Activated CD8-positive, alpha-beta memory T cell treated with anti-CD3 and anti-CD28 coated beads, Interleukin-2, amount 50 U/mL, for 48 hours (primary cell): ENCODE data around the gene KCNQ1OT1.

Experiments
- DNase-seq: peaks from one replicate; pipeline ENCODE4 v3.0.0-alpha.2; 2020

KCNQ1OT1 gene

DNA sequence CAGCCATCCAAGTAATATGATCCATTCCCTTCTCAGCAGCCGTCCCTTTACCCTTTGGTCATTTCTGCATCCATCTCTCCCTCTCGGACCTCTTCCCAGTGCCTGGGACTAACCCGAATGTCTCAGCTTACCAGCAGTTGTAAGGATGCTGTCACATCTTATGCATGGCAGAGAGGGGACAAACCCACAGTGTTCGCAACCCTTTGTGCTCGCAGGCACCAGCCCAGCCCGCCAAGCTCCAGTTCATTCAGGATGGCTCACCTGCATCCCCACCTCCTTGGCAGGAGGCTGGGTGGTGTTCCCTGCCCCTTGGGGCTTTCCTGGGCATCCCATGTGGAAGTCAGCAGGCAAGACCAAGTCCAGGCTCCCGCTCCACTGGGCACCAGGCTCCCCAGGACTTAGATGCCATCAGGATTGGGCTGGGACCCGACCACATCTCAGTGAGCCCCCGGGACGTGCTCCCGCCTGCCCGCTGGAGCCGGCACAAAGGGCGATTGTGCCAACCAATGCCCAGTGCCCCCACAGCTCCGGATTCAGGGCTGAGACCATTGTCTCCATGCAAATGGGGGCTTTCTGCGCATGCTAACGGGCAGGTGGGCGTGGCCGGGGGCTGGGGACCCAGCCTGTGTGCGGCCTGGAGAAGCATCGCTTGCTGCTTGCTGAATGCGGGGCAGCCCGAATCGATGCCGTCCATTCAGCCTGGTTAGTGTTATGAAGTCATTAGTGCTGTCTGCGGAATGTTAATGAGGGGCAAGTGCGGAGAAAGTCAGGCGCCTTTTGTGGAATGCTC lies 108.6 kb downstream of the KCNQ1OT1 start:
- DNase-seq = no peak

GRCh38 chr11:2590131-2590964 lies 109.4 kb downstream of the KCNQ1OT1 start:
- no peak for DNase-seq

DNA sequence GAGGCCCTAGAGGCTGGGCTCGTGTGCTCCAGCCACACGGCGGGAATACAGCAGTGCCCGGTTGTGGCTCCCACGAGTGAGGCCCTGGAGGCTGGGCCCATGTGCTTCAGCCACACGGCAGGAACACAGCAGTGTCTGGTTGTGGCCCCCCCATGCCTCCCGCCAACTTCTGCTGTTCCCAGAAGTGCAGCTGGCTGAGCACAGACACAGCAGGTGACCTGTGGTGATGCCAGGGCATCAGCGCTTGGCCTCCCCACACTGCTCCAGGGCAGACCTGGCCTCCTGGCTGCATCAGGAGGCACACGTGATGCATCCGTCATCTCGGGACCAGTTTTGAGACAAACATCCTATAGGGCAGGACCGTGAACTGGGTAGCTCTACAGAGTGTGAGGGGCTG lies 110.3 kb downstream of the KCNQ1OT1 start:
- no peak for DNase-seq

DNA sequence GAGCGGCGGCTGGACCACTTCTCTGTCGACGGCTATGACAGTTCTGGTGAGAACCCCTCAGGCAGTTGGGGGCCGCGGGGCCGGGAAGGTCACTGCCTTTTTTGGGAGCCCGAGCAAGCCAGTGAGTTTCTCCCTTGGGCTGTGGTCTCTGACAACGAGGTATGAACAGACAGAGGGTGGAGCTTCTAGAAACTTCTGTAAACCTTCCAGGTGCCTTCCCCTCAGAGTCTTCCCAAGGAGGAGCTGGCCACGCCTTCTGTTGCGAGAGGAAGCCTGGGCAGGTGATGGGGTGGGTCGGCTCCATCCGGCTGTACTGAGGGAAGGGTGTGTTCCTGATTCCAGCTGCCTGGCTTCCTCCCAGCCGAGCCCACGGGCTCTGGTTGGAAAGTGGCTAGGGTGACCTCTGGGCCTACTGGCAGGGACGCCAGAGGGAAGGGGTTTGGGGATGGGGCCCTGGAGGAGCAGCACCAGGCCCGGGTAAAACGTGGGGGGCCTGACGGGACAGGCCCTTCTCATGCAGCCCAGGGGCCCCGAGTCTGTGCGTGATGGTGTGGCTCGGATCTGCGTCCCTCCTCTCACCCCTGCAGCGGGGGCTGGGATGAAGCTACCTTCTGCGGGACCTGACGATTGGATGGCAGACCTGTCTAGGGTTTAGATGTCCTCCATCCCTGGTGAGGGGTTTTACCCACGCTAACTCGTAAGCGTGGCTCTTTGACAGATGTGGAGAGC lies 110.8 kb downstream of the KCNQ1OT1 start:
- DNase-seq = no peak

GRCh38 chr11:2587976-2588748 lies 111.6 kb downstream of the KCNQ1OT1 start:
- no peak for DNase-seq

GRCh38 chr11:2587132-2587930 lies 112.5 kb downstream of the KCNQ1OT1 start:
- DNase-seq = no peak

- DNase-seq = peak; percentile 46
Measured at GRCh38 chr11:2586793-2587131, 113.0 kb downstream of the KCNQ1OT1 start.

DNA sequence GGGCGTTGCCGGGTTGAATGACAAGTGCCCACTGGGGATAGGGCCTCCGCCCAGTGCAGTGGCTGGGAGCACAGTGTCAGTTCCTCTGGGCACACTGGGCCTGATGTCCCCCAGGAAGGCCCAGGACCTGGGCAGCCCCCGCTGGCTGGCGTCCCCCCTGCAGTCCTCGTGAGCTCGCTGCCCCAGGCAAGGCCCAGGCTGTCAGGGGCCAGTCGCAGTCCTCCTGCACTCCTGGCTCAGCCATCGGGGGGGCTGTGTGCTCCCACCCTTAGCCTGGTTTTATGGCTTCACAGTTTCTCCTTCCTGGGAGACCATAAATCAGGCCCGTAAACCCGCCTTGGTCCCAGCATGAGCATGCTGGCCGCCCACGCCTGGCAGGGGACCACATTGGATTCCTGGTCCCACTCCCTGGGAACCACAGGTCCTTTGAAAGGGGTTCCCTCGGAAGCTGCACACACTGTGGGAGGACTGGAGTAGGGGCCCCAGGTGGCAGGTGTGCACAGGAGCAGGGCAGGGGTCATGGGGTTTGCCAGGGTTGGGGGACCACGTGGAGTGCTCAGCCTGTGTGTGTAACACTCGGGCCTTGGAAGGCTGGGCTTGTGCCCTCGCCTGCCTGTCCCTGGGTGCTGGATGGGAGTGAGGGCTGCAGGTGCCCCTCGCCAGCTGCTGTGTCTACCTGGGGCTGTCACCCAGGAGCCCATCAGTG lies 113.6 kb downstream of the KCNQ1OT1 start:
- no peak for DNase-seq

GRCh38 chr11:2585566-2586086 lies 114.2 kb downstream of the KCNQ1OT1 start:
- no peak for DNase-seq

DNA sequence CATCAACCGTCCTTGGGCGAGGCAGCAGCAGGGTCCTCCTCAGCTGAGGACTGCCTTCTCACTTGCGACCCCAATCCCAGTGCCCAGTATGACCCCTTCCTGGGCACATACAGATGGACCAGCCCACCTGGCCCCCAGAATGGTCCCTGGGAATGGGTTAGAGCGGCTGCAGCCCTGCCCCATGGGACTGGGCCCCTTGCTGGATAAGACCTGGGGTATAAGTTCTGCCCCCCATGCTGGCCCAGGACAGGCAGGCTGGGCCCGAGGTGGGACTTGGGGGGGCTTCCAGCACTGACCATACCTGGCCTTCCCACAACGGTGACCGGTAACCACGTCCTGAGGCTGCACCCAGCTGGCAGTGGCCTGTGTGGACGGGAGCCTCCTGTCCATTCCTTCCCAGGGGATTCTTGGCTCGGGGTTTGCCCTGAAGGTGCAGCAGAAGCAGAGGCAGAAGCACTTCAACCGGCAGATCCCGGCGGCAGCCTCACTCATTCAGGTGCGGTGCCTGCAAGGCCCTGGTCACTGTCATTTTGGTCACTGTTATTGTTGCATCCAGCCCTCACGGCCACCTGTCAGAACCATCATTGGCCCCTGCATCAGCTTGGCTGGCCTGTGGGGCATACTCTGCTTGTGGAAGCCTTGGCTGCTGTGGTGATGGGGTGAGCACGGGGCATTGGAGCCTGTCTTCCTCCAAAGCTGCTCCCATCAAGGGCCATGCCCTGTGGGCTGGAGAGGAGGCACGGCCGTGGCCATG lies 114.8 kb downstream of the KCNQ1OT1 start:
- DNase-seq = peak; percentile 34

GRCh38 chr11:2584434-2584811 lies 115.4 kb downstream of the KCNQ1OT1 start:
- no peak for DNase-seq

DNA sequence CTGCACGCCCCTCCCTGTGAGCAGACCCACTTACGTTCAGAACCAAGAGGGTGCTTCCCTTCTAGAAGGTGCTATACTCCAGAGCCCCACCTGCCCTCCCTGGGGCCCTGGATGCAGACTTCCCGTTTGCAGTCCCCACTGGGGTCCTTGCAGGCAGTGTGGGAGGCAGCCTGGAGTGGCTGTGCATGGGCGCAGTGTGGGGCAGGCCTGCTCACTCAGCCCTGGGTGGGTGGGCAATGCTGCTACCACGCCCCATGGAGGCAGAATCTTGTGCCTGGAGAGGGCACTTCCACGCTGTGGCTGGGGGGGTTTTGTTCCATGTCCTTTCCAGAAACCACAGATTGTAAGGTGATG lies 116.2 kb downstream of the KCNQ1OT1 start:
- peak; percentile 36 for DNase-seq

DNA sequence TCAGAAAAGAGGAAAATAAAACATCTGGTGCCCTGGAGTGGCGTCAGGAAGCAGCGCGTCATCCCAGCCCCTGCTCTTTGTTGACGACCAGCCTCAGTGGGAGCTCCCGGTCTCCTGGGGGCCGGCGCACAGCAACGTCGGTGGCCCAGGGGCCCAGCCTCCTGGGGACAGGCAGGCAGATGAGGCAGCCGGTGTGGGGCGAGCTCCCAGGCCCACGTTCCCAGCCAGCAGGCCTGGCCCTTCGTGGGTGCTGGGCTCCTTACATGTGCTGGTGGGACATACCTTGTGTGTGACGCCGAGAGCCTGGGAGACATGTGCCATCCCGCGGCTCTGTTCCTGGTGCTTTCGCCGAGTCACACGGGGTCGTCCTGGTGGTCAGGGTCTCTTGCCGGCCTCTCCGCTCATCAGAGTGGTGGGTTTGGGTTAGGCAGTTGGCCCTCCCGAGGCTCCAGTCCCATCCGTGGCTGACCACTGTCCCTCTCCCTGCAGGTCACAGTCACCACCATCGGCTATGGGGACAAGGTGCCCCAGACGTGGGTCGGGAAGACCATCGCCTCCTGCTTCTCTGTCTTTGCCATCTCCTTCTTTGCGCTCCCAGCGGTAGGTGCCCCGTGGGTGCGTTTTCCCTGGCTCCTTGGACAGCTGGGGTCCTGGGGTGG lies 116.7 kb downstream of the KCNQ1OT1 start:
- DNase-seq = peak; percentile 40

DNA sequence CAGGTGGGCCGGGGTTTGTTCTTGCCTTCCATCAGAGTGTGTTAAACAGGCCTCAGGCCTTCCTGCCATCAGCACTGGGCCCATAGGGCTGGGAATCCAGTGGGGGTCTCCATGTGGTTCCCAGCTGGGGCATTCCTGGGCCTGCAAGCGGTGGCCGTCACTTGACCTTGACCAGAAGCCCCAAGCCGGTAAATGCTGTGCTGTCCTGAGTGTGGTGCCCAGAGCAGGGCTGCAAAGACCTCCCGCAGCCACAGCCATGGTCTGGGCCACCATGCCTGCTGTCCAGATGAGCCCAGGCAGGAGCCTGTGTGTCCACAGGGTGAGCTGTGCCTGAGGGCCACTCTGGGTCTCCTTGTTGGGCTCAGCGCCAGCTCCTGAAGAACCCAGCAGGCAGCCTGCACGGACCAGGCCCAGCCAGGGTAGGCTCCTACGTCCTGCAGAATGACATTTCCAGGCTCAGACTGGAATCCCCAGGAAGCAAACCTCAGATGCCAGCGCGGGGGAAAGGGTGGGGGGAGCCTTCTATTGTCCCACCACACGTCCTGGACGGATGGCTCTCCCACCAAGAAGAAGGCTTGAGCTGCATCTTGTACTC lies 117.3 kb downstream of the KCNQ1OT1 start:
- no peak for DNase-seq

GRCh38 chr11:2581931-2582350 lies 117.9 kb downstream of the KCNQ1OT1 start:
- peak; percentile 36 for DNase-seq

DNA sequence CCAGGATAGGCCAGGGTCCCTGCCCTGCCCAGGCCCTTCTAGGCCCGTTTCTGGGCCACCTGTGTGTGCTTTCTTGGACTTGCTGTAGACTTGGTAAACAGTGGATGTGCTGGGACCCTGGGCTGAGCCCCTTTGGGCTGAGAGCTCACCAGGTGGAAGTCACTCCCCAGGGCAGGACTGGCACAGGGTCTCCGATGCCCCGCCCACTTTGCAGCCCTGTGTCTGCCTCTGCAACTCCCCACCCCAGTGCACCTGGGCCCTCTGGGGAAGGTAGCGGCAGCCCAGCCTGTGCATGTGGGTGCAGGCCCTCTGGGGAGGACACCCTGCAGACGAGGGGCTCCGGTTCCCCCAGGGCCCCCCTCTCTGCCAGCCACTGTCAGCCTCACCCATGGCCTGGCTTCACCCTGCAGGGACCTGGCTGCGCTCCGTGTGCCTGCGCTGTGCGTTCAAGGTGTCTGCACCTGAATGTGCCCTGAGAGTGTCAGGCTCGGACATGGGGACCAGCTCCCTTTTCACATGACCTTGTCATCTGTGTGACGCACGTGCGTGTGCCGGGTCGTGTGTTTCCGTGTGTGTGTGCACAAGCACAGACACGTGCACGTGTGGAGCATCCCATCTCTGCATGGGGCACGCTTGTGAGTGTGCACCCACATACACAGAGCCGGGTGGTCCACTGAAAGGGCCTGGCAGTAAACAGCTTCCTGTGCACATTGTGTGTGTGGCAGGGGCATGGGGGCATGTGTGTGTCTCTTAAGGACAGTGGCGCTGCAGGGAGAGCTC lies 118.5 kb downstream of the KCNQ1OT1 start:
- peak; percentile 40 for DNase-seq

DNA sequence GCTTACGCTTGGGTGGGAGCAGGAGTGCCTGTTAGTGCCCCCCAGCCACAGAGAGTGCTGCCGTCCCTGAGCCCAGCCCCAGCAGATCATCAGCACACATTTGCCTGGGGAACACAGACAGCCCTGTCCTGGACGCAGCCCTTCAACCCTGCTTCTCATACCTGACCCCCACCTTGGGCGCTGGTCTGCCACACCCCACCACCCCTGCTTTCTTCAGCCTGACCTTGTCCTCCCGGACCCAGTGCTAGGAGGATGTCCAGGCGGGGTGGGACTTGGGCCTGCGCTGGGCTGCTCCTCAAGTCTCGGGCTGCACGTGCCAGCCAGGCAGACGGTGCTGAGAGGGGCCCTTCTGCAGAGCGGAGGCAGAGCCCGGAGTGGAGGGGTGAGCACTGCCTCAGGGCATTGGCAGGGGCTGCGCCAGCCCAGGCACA lies 119.2 kb downstream of the KCNQ1OT1 start:
- peak; percentile 40 for DNase-seq

GRCh38 chr11:2580061-2580421 lies 119.8 kb downstream of the KCNQ1OT1 start:
- no peak for DNase-seq
